SK-N-SH treated with all-trans-retinoic acid at 6 μM for 48 hours (cell line): Measurements from ENCODE around the gene FKTN.

Experiments used
- ATAC-seq: fragments of 200-7000 bp; cut with Tn5 transposase; 3 replicates; pipeline ENCODE4 v1.9.1; 2020; ENCODE audit warnings: mild to moderate bottlenecking, moderate library complexity
- ARNTL ChIP-seq: fragments of 450-650 bp; formaldehyde crosslinking; IDR thresholded peaks from 2 replicates; pipeline ENCODE4 v1.5.0; 2020; ENCODE audit warnings: low read depth, mild to moderate bottlenecking, moderate library complexity, borderline replicate concordance
- CSDC2 ChIP-seq: fragments of 250-450 bp; sonication (Bioruptor Pico); IDR thresholded peaks from 2 replicates; pipeline ENCODE4 v1.5.0; 2020; ENCODE audit warnings: mild to moderate bottlenecking, moderate library complexity
- ESRRG ChIP-seq: fragments of 250-450 bp; sonication (Bioruptor Pico); IDR thresholded peaks from 2 replicates; pipeline ENCODE4 v1.6.1; 2021; ENCODE audit warnings: mild to moderate bottlenecking
- GLIS3 ChIP-seq: fragments of 250-450 bp; sonication (Bioruptor Pico); IDR thresholded peaks from 2 replicates; pipeline ENCODE4 v1.5.0; 2020; ENCODE audit warnings: mild to moderate bottlenecking, moderate library complexity
- ISL1 ChIP-seq: fragments of 250-450 bp; sonication (Bioruptor Pico); IDR thresholded peaks from 2 replicates; pipeline ENCODE4 v2.1.2; 2022; ENCODE audit warnings: mild to moderate bottlenecking, moderate library complexity
- OSR1 ChIP-seq: fragments of 250-450 bp; sonication (Bioruptor Pico); IDR thresholded peaks from 2 replicates; pipeline ENCODE4 v1.8.0; 2022; ENCODE audit warnings: moderate library complexity, mild to moderate bottlenecking, inconsistent platforms
- PATZ1 ChIP-seq: fragments of 250-450 bp; sonication (Bioruptor Pico); IDR thresholded peaks from 2 replicates; pipeline ENCODE4 v1.8.0; 2020; ENCODE audit warnings: mild to moderate bottlenecking, moderate library complexity, borderline replicate concordance
- PPARA ChIP-seq: fragments of 250-450 bp; sonication (Bioruptor Pico); IDR thresholded peaks from 2 replicates; pipeline ENCODE4 v1.5.0; 2020; ENCODE audit warnings: mild to moderate bottlenecking, borderline replicate concordance
- RARB ChIP-seq: fragments of 250-450 bp; sonication (Bioruptor Pico); IDR thresholded peaks from 2 replicates; pipeline ENCODE4 v1.8.0; 2021; ENCODE audit warnings: mild to moderate bottlenecking, moderate library complexity
- SNAI2 ChIP-seq: fragments of 250-450 bp; sonication (Bioruptor Pico); IDR thresholded peaks from 2 replicates; pipeline ENCODE4 v1.5.0; 2020; ENCODE audit warnings: mild to moderate bottlenecking, moderate library complexity
- TCF4 ChIP-seq: fragments of 250-450 bp; sonication (Bioruptor Pico); IDR thresholded peaks from 2 replicates; pipeline ENCODE4 v1.8.0; 2021; ENCODE audit warnings: mild to moderate bottlenecking, moderate library complexity, borderline replicate concordance
- TOX ChIP-seq: fragments of 250-450 bp; sonication (Bioruptor Pico); IDR thresholded peaks from 2 replicates; pipeline ENCODE4 v1.8.0; 2021; ENCODE audit warnings: mild to moderate bottlenecking, moderate library complexity, borderline replicate concordance
- TSHZ2 ChIP-seq: fragments of 250-450 bp; sonication (Bioruptor Pico); IDR thresholded peaks from 2 replicates; pipeline ENCODE4 v1.5.0; 2020; ENCODE audit warnings: mild to moderate bottlenecking, moderate library complexity
- ZFP3 ChIP-seq: fragments of 250-450 bp; sonication (Bioruptor Pico); IDR thresholded peaks from 2 replicates; pipeline ENCODE4 v1.5.0; 2020; ENCODE audit warnings: mild to moderate bottlenecking, moderate library complexity
- ZFP30 ChIP-seq: fragments of 450-650 bp; formaldehyde crosslinking; IDR thresholded peaks from 2 replicates; pipeline ENCODE4 v1.5.0; 2022; ENCODE audit warnings: mild to moderate bottlenecking, moderate library complexity
- ZNF565 ChIP-seq: fragments of 450-650 bp; formaldehyde crosslinking; conservative IDR thresholded peaks from 2 replicates; pipeline ENCODE4 v1.5.0; 2020; ENCODE audit warnings: low read depth, mild to moderate bottlenecking, moderate library complexity
- ZNF70 ChIP-seq: fragments of 450-650 bp; formaldehyde crosslinking; IDR thresholded peaks from 2 replicates; pipeline ENCODE4 v1.5.0; 2020; ENCODE audit warnings: mild to moderate bottlenecking, moderate library complexity
- ZNF8 ChIP-seq: fragments of 450-650 bp; formaldehyde crosslinking; IDR thresholded peaks from 2 replicates; pipeline ENCODE4 v1.5.0; 2020; ENCODE audit warnings: mild to moderate bottlenecking, moderate library complexity
- TF ChIP-seq, protein P1 (sequence below): fragments of 250-450 bp; sonication (Bioruptor Pico); IDR thresholded peaks from 2 replicates; pipeline ENCODE4 v1.5.1; 2020; ENCODE audit warnings: low read depth, mild to moderate bottlenecking, moderate library complexity
- TF ChIP-seq, protein P2 (sequence below): fragments of 250-450 bp; sonication (Bioruptor Pico); IDR thresholded peaks from 2 replicates; pipeline ENCODE4 v1.5.1; 2021; ENCODE audit warnings: mild to moderate bottlenecking, moderate library complexity

The FKTN gene

DNA sequence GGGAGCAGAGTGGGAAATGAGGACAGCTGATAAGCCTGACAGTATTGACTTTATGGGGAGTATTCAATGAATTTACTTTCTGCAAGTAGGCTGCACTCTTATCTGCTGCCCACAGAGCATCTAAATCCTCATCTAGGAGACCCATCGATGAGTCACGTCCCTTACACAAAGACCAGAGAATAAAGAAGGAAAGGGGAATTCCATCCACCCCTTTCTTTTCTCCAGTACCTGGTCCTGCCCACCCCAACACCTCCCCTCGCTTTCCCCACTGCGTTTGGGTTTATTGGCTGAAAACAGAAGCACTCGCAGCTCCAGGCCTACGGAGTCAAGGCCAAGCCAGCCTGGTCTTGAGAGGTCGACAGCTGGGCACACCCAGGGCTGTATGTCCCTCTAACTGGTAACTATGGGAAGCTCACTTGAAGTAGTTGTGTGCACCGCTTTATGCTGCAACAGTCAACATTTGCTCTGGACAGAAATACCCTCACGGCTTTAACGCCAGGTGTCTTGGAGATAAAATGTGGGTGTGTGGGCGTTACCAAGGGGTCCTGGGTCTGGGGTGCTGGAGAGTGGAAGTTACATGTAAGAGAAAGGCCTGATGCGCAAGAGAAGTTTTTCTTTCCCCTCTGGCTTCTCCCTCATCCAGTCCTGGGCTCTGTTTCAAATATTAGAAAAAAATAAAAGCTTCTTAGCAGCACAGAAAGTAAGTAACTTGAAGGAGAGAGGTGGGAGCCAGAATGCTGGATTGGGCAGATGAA, 89.8 kb downstream of the FKTN start:
- TF ChIP-seq SNAI2 (CRISPR knock-in tag) (no peak), GLIS3 (no peak), TCF4 (CRISPR knock-in tag) (no peak)
- ATAC-seq, result no peak

GRCh38 chr9:105651806-105652205, 93.9 kb downstream of the FKTN start:
- TF ChIP-seq ZNF565 (CRISPR knock-in tag), result no peak
- TF ChIP-seq, all 23 proteins: peak for 0
- no peak for ATAC-seq

- TF ChIP-seq GLIS3, result no peak
- no peak for TF ChIP-seq PPARA (CRISPR knock-in tag)
- TF ChIP-seq, protein P1, sequence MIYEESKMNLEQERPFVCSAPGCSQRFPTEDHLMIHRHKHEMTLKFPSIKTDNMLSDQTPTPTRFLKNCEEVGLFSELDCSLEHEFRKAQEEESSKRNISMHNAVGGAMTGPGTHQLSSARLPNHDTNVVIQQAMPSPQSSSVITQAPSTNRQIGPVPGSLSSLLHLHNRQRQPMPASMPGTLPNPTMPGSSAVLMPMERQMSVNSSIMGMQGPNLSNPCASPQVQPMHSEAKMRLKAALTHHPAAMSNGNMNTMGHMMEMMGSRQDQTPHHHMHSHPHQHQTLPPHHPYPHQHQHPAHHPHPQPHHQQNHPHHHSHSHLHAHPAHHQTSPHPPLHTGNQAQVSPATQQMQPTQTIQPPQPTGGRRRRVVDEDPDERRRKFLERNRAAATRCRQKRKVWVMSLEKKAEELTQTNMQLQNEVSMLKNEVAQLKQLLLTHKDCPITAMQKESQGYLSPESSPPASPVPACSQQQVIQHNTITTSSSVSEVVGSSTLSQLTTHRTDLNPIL (CRISPR knock-in tag), result no peak
- no peak for TF ChIP-seq ZFP30
- no peak for TF ChIP-seq PATZ1 (CRISPR knock-in tag)
- TF ChIP-seq, protein P2, sequence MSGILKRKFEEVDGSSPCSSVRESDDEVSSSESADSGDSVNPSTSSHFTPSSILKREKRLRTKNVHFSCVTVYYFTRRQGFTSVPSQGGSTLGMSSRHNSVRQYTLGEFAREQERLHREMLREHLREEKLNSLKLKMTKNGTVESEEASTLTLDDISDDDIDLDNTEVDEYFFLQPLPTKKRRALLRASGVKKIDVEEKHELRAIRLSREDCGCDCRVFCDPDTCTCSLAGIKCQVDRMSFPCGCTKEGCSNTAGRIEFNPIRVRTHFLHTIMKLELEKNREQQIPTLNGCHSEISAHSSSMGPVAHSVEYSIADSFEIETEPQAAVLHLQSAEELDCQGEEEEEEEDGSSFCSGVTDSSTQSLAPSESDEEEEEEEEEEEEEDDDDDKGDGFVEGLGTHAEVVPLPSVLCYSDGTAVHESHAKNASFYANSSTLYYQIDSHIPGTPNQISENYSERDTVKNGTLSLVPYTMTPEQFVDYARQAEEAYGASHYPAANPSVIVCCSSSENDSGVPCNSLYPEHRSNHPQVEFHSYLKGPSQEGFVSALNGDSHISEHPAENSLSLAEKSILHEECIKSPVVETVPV, result no peak
- TF ChIP-seq ARNTL (CRISPR knock-in tag), result no peak
- no peak for TF ChIP-seq TSHZ2 (CRISPR knock-in tag)
- no peak for TF ChIP-seq CSDC2 (CRISPR knock-in tag)
- TF ChIP-seq ISL1 (CRISPR knock-in tag), result no peak
- no peak for TF ChIP-seq RARB (CRISPR knock-in tag)
- no peak for TF ChIP-seq SNAI2 (CRISPR knock-in tag)
- TF ChIP-seq ZFP3 (CRISPR knock-in tag), result no peak
- no peak for TF ChIP-seq ESRRG (CRISPR knock-in tag)
- TF ChIP-seq ZNF8 (CRISPR knock-in tag), result no peak
- TF ChIP-seq ZNF70 (CRISPR knock-in tag), result no peak
- ATAC-seq, result peak; percentile 90
These were observed 98.4 kb downstream of the FKTN start for GRCh38 chr9:105656131-105656921.

DNA sequence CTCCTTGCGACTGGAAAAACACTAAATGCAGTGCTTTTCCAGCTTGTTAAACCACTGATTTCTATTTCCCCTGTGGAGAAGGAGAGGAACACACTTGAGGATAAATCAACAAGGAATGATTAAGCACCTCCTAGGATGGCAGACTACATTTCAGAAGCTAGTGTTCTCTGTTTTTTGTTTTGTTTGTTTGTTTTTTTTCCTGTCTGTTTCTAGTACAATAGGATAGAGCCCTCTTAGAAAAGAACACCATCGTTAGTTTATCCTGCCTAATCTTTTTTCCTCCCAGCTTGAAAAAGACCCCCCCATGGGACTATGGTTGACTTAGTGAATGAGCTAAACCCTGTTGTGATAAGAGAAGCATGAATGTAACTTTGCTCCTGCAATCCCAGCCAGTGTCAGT, 100.4 kb downstream of the FKTN start:
- TF ChIP-seq TOX, result no peak
- TF ChIP-seq OSR1 (CRISPR knock-in tag), result no peak
- TF ChIP-seq ZFP3 (CRISPR knock-in tag), result no peak
- TF ChIP-seq ISL1 (CRISPR knock-in tag), result no peak
- ATAC-seq, result no peak
